SIG-M5 treated with dmso at 0.1 percent for 504 hours (cell line): ENCODE data around the gene RBM27.
A peak's percentile ranks its signal among the peaks of the same experiment; 100 is the strongest.
"Not testable (repeated sequence)": the region's sequence is repeated elsewhere in the genome, so short reads cannot be mapped to it uniquely, and the experiment has no call there.

Experiments
- DNase-seq: peaks from one replicate; lab custom pipeline; 2025; ENCODE audit not compliant: unreplicated experiment; lab: John Stamatoyannopoulos, UW

RBM27 gene

DNA sequence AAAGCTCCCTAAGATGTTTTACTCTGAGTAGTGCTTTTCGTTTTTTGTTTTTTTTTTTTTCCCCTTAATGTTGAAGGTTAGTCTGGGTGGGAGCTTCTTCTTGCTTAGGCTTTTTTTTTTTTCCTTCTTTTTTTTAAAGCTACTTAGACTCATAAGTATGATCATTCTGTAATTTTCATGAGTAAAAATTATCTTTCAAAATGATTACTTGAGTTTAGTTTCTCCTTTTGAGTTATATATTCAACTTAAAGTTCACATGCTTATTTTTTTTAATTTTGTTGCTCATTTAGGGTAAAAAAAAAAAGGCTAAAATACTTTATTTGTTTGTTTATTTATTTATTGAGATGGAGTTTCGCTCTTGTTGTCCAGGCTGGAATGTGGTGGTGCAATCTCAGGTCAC is 2.9 kb downstream of the RBM27 start:
- no peak for DNase-seq

DNA sequence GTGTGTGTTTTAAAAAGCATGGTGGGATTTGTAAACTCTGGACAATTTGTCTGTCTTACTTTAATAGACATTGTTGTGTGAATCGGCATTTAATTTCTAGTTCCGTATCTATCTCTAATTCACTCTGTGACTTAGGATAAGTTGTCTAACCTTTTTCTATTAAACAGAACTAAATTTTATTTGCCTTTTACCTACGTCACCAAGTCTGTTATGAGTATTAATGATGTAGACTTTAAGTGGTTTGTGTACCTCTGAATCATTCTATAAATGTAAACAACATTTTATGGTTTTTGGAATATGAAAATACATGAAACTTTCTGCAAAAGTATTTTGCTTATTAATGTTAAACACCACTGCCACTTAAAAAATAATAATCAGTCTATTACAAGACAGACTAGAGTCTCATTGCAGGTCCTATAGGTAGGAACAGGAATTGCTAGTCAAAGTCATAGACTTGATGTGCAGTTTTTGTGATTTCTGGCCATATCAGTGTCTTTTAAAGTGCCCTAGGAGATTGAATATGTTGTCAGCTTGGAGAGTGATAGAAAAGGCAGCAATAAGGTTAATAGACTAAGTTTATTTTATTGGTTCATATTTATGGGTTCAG is 5.6 kb downstream of the RBM27 start:
- DNase-seq, result no peak

- no peak for DNase-seq
Measured at GRCh38 chr5:146209714-146210113, 6.3 kb downstream of the RBM27 start.

DNA sequence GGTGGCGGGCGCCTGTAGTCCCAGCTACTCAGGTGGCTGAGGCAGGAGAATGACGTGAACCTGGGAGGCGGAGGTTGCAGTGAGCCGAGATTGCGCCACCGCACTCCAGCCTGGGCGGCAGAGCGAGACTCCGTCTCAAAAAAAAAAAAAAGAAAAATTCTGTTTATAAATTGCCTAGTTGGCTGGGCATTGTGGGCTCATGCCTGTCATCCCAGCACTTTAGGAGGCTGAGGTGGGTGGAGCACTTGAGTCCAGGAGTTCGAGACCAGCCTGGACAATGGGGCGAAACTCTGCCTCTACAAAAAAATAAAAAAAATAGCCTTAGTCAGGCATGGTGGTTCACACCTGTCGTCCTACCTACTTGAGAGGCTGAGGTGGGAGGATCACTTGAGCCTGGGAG is 7.4 kb downstream of the RBM27 start:
- DNase-seq, result not testable (repeated sequence)

DNA sequence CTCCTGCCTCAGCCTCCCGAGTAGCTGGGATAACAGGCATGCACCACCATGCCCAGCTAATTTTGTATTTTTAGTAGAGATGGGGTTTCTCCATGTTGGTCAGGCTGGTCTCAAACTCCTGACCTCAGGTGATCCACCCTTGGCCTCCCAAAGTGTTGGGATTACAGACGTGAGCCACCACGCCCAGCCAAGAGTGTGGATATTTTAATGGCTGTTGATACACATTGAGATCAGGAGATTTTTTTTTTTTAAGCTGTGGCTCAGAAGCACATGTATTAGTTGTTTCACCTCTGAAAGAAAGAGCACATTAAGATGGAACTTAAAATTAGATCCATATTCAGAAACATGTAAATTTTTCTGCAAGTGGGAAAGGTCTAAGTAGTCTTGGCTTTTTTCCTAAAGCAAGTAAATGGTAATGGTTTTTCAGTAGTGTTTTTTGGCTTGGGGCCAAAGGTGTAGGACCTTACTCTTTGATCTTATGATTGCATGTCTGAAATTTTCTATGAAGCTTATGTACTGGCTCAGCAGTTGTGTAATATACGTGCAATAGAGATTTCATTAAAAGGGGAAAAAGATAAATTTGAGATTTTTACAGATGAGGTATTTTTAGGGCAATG is 9.9 kb downstream of the RBM27 start:
- DNase-seq, result peak; percentile 5

- DNase-seq, result not testable (repeated sequence)
Measured at GRCh38 chr5:146214881-146215280, 11.5 kb downstream of the RBM27 start.

DNA sequence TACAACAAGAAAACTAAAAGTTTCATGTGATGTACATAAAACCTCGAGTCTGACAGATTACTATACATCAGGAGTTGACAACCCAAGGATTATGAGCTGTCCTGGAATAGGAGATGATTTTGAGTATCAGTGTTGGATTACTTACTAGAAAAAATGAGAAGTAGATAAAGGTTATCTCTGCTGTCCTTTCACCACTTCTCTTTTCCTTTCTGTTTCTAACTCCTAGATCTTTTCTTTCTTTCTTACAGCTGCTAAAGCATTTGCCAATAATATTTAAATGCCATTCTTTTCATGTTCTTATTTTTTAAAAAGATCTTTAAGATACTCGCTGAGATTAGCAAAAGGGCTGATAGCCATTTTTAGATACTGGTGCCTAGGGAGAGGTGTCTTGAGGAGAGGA is 14.8 kb downstream of the RBM27 start:
- no peak for DNase-seq

DNA sequence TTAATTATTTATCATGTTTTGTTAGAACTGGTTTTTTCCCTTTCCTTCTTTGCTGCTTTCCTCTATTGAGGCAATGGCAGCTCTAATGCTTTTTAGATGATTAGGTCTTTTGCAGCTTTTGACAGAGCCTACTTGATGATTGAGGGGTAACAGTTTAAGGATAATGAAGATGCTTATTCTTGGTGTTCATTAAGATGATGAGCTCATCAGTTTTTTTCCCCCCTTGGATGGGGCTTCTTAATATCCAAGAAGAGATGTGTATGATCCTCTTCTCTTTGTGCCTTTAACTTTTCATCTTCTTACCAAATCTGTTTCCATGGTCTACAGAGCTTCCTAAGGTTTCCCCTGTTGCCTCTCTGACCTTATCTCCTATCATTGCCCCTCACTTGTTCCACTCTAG is 15.8 kb downstream of the RBM27 start:
- no peak for DNase-seq

DNA sequence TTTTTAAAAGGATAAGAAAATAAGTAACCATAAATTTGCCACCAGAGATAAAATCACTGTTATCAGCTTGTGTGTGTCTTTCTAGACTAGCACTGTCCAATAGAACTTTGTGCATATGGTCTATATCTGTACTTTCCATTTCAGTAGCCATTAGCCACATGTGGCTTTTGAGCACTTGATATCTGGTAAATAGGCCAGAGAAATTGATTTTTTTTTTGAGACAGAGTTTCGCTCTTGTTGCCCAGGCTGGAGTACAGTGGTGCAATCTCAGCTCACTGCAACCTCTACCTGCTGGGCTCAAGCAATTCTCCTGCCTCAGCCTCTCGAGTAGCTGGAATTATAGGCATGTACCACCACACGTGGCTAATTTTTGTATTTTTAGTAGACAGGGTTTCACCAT is 17.8 kb downstream of the RBM27 start:
- DNase-seq, result no peak

DNA sequence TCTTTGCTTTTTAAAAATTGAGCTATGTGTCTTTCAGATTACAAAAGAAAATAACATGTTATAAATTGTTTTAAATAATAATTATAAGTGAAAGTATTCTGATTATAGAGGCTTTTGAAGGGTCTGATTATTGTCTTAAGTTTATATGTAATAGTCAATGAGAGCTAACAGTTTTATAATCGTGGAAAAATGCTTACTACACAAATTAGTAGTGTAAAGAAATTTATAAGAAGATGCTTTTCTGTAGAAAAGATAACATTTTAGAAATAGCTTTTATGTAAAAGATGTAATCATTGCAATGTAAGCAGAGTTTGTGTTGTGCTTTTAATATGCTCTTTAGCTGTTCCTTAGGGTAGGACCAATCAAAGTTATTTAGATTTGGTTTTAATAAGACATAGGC is 18.6 kb downstream of the RBM27 start:
- DNase-seq, result no peak

GRCh38 chr5:146223179-146223578 is 19.8 kb downstream of the RBM27 start:
- no peak for DNase-seq

GRCh38 chr5:146229222-146229621 is 25.8 kb downstream of the RBM27 start:
- DNase-seq, result no peak

DNA sequence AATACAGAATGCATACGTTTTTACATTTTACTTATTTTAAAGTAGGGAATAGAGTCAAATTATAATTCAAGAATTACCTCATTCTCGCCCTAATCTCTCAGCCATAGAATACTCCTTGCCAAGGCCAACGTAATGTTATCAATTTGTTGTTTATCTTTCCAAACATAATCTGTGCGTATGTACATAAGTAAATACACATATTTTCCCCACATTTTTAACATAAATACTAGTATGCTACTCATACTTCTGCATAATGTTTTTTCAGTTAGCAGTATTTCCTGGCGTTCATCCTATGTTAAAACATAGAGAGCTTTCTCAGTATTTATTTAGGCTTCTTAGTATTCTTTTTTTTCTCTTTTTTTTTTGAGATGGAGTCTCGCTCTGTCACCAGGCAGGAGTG is 28.8 kb downstream of the RBM27 start:
- DNase-seq, result no peak

GRCh38 chr5:146233441-146233840 is 30.0 kb downstream of the RBM27 start:
- DNase-seq, result no peak

DNA sequence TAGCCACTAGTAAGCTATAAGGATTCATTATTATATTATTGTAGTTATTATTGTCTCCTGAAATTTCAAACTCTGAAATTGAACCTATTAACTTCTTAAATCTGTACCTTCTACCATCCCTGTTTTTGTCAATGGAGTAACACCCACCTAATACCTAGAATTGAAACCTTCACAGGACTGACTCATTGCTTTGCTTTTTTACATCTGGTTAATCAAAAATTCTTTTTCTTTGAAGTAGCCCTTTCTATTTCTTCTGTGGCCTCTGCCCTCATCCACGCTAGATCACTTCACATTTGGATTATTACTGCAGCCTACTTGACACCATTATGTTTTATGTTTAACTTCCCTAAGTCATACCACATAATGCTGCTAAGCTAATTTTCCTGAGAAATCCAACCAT is 35.6 kb downstream of the RBM27 start:
- DNase-seq, result no peak

GRCh38 chr5:146240951-146241350 is 37.5 kb downstream of the RBM27 start:
- no peak for DNase-seq

DNA sequence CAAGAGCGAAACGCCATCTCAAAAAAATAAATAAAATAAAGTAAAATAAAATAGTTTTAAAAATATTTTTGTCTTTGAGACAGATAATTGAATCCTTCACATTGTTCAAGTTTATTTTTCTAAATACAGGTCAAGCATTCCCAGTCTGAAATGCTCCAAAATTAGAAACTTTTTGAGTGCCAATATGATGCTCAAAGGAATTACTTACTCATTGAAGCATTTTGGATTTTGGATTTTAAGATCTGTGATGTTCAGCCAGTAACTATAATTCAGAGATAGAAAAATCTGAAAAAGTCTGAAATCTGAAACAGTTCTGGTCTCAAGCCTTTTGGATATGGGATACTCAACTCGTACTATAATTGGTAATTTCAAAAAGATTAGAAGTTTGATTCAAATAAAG is 39.8 kb downstream of the RBM27 start:
- DNase-seq, result no peak

DNA sequence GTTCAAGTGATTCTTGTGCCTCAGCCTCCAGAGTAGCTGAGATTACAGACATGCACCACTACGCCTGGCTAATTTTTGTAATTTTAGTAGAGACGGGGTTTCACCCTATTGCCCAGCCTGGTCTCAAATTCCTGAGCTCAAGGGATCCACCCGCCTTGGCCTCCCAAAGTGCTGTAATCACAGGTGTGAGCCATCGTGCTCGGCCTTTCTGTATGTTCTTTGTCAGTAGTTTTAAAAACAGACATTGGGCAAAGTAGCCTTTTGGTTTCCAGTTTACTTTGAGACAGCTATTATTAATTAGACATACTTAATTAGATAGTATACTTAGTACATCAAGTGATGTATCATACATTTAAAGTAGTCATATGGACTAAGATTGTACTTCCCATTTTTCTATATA is 45.2 kb downstream of the RBM27 start:
- no peak for DNase-seq

GRCh38 chr5:146249801-146250200 is 46.4 kb downstream of the RBM27 start:
- peak; percentile 64 for DNase-seq
